SIG-M5 (cell line): ENCODE data around the gene HSPB9.
"Not testable (repeated sequence)": the region's sequence is repeated elsewhere in the genome, so short reads cannot be mapped to it uniquely, and the experiment has no call there.

ENCODE experiments used
- DNase-seq: peaks from one replicate; lab custom pipeline; 2025; lab: John Stamatoyannopoulos, UW

HSPB9 gene

GRCh38 chr17:42143138-42143537 is 20.5 kb downstream of the HSPB9 start:
- not testable (repeated sequence) for DNase-seq

GRCh38 chr17:42146911-42147607 is 24.5 kb downstream of the HSPB9 start:
- no peak for DNase-seq

- no peak for DNase-seq
These were observed 31.5 kb downstream of the HSPB9 start for GRCh38 chr17:42153919-42154742.

- DNase-seq = no peak
These were observed 33.0 kb downstream of the HSPB9 start for GRCh38 chr17:42155614-42156045.

GRCh38 chr17:42159796-42160530 is 37.4 kb downstream of the HSPB9 start:
- DNase-seq = no peak

GRCh38 chr17:42160531-42160910 is 37.9 kb downstream of the HSPB9 start:
- no peak for DNase-seq

GRCh38 chr17:42163113-42163512 is 40.5 kb downstream of the HSPB9 start:
- no peak for DNase-seq

GRCh38 chr17:42163696-42164407 is 41.2 kb downstream of the HSPB9 start:
- no peak for DNase-seq

- DNase-seq = no peak
These were observed 43.1 kb downstream of the HSPB9 start for GRCh38 chr17:42165751-42166150.

- DNase-seq = no peak
These were observed 43.7 kb downstream of the HSPB9 start for GRCh38 chr17:42166196-42166763.

GRCh38 chr17:42167807-42168206 is 45.2 kb downstream of the HSPB9 start:
- no peak for DNase-seq

- DNase-seq = no peak
These were observed 46.7 kb downstream of the HSPB9 start for GRCh38 chr17:42169351-42169750.

GRCh38 chr17:42171831-42172230 is 49.2 kb downstream of the HSPB9 start:
- no peak for DNase-seq
